ENCODE data around the gene LSP1. TPM values are rescaled to one million over a fixed set of nuclear protein-coding genes. Genes with fewer than 3 reads are reported as not detected.

The LSP1 gene
- total and polyA plus RNA-seq, 2 donors from 2014 or later, result 8.4 to 26.1 TPM

GRCh38 chr11:1863352-1864216, 10.7 kb downstream of the LSP1 start:
- FAIRE-seq (no peak), DNase-seq (peak; percentile 76 to 95 (median 85))
- no peaks in the 10 kb centered on the region for H3K9me3 ChIP-seq (ENCODE audit: control insufficient read depth in 2 of 3, insufficient read depth in 1 of 3, low read length in 3 of 3)
- no peak overlapping the region for H3K9ac ChIP-seq (ENCODE audit: low read length in 3 of 3)
- H3K36me3 ChIP-seq (ENCODE audit: control insufficient read depth in 2 of 3, insufficient read depth in 3 of 3, low read length in 3 of 3), result no peaks in the 10 kb centered on the region
- H3K4me3 ChIP-seq (ENCODE audit: low read length in 3 of 3), result no peak overlapping the region
- H3K27me3 ChIP-seq (ENCODE audit: control insufficient read depth, insufficient read depth, low read length), result no peaks in the 10 kb centered on the region
- H3K27ac ChIP-seq (ENCODE audit: low read depth in 2 of 2, low read length in 2 of 2), result peak overlapping the region; percentile 47 to 63
- intact Hi-C loops (cut with DNase I), result no loop called here
- no peak for TF ChIP-seq CTCF (IDR thresholded peaks at IDR 0.05; ENCODE audit: borderline replicate concordance, extremely low read depth, insufficient read depth)
- peaks cover 0 to 17% (median 0%) of the 10 kb centered on the region in 3 donors for H3K4me1 ChIP-seq (ENCODE audit: control insufficient read depth in 2 of 3, insufficient read depth in 2 of 3, low read depth in 1 of 3, low read length in 3 of 3)

- no peaks in the 10 kb centered on the region for H3K36me3 ChIP-seq (ENCODE audit: control insufficient read depth in 2 of 3, insufficient read depth in 3 of 3, low read length in 3 of 3)
- H3K27ac ChIP-seq (ENCODE audit: low read depth in 2 of 2, low read length in 2 of 2), result peak overlapping the region; percentile 47 to 63
- no peak for TF ChIP-seq CTCF (IDR thresholded peaks at IDR 0.05; ENCODE audit: borderline replicate concordance, extremely low read depth, insufficient read depth)
- no peaks in the 10 kb centered on the region for H3K27me3 ChIP-seq (ENCODE audit: control insufficient read depth, insufficient read depth, low read length)
- intact Hi-C loops (cut with DNase I), result no loop called here
- FAIRE-seq (no peak), DNase-seq (peak in 4 of 5 donors; percentile 49 to 72 (median 60))
- no peak overlapping the region for H3K4me3 ChIP-seq (ENCODE audit: low read length in 3 of 3)
- H3K9ac ChIP-seq (ENCODE audit: low read length in 3 of 3), result no peak overlapping the region
- H3K9me3 ChIP-seq (ENCODE audit: control insufficient read depth in 2 of 3, insufficient read depth in 1 of 3, low read length in 3 of 3), result no peaks in the 10 kb centered on the region
- H3K4me1 ChIP-seq (ENCODE audit: control insufficient read depth in 2 of 3, insufficient read depth in 2 of 3, low read depth in 1 of 3, low read length in 3 of 3), result peaks cover 0 to 17% (median 0%) of the 10 kb centered on the region in 3 donors
Observed at GRCh38 chr11:1864231-1864630, 11.3 kb downstream of the LSP1 start.

- Histone ChIP-seq H3K36me3 (ENCODE audit: control insufficient read depth in 2 of 3, insufficient read depth in 3 of 3, low read length in 3 of 3) (no peaks in the 10 kb centered on the region), H3K4me3 (ENCODE audit: low read length in 3 of 3) (no peak overlapping the region), H3K9me3 (ENCODE audit: control insufficient read depth in 2 of 3, insufficient read depth in 1 of 3, low read length in 3 of 3) (no peaks in the 10 kb centered on the region), H3K27ac (ENCODE audit: low read depth in 2 of 2, low read length in 2 of 2) (no peak overlapping the region), H3K27me3 (ENCODE audit: control insufficient read depth, insufficient read depth, low read length) (no peaks in the 10 kb centered on the region), H3K9ac (ENCODE audit: low read length in 3 of 3) (no peak overlapping the region), H3K4me1 (ENCODE audit: control insufficient read depth in 2 of 3, insufficient read depth in 2 of 3, low read depth in 1 of 3, low read length in 3 of 3) (peaks cover 0 to 17% (median 0%) of the 10 kb centered on the region in 3 donors)
- DNase-seq, result peak in 3 of 5 donors; percentile 50 to 78 (median 53)
- no peak for TF ChIP-seq CTCF (IDR thresholded peaks at IDR 0.05; ENCODE audit: borderline replicate concordance, extremely low read depth, insufficient read depth)
- FAIRE-seq, result no peak
- intact Hi-C loops (cut with DNase I), result no loop called here
Observed at GRCh38 chr11:1864831-1865665, 12.2 kb downstream of the LSP1 start.
